NCI-H345 treated with DMSO at 0.1 percent for 48 hours (cell line): ENCODE results near the gene UTP4.

Source experiments
- DNase-seq: peaks from one replicate; lab custom pipeline; 2025; ENCODE audit not compliant: unreplicated experiment; lab: John Stamatoyannopoulos, UW

Gene UTP4

GRCh38 chr16:69169607-69170352 is 37.3 kb downstream of the UTP4 start:
- DNase-seq = no peak

- DNase-seq = no peak
Measured at GRCh38 chr16:69171325-69172084, 39.1 kb downstream of the UTP4 start.

GRCh38 chr16:69176033-69176800 is 43.8 kb downstream of the UTP4 start:
- DNase-seq = no peak

- no peak for DNase-seq
Measured at GRCh38 chr16:69179328-69180010, 47.0 kb downstream of the UTP4 start.

GRCh38 chr16:69180011-69180338 is 47.5 kb downstream of the UTP4 start:
- DNase-seq = no peak

GRCh38 chr16:69182730-69183416 is 50.4 kb downstream of the UTP4 start:
- no peak for DNase-seq

GRCh38 chr16:69186642-69187445 is 54.4 kb downstream of the UTP4 start, which contains the start of gene SNTB2:
TSS of gene SNTB2 (plus strand) at chr16:69187164. CDS start at chr16:69187167, 3 bp downstream.
- DNase-seq = peak; percentile 32

- DNase-seq = no peak
Measured at GRCh38 chr16:69187446-69188235, 55.2 kb downstream of the UTP4 start.

DNA sequence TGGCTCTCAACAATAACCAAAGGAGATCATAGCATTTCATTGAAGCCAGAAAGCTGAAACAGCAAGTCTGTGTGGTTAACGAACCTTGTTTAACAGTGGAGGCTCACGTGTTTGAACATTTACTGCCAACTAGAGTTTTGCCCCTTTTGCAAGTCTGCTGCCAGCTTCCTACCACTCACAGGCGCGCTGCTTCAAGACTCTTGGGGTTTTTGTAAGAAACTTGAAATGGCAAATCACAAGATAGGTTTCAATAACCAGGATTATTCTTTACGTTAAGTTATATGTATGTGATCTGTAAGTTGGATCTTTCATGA is 55.7 kb downstream of the UTP4 start:
- no peak for DNase-seq

DNA sequence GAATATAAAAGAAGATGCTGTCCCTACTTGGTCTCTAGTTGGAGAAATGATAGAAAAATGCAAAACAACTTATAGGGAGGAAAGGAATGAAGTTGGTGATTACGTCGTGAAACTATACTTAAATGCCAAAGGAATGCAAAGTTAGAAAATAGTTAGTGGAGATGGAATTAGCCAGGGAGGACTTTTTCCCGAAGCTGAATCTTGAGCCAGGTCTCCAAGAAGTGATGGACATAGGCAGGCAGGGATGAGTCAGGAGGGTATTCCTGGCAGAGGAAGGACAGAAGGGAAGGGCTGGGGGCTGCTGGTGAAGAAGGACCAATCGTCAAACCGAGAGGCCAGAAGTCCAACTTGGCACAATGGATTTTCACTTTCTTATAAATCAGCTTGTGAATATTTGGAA is 56.3 kb downstream of the UTP4 start:
- no peak for DNase-seq

- no peak for DNase-seq
Measured at GRCh38 chr16:69190046-69190588, 57.7 kb downstream of the UTP4 start.

GRCh38 chr16:69190598-69190997 is 58.1 kb downstream of the UTP4 start:
- no peak for DNase-seq

- DNase-seq = no peak
Measured at GRCh38 chr16:69191136-69191535, 58.7 kb downstream of the UTP4 start.

GRCh38 chr16:69193855-69194254 is 61.4 kb downstream of the UTP4 start:
- DNase-seq = no peak

DNA sequence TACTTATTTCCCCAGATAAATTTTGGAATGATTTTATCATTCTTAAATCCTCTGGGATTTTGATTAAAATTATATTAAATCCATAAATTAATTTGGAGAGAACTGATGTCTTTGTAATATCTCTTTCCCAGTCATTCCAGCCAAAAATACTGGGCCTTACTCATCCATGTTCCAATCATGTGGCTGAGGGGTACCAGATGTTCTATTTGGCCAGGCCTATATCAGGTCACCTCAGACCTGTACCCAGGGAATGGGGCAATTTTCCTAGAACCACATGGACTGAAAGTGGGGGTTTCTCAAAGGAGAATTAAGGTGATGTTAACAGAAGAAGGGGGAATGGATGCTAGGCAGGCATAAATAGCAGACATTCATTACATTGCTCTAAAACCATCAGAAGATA is 62.0 kb downstream of the UTP4 start:
- no peak for DNase-seq

GRCh38 chr16:69195369-69196029 is 63.0 kb downstream of the UTP4 start:
- no peak for DNase-seq

- DNase-seq = no peak
Measured at GRCh38 chr16:69197573-69197972, 65.1 kb downstream of the UTP4 start.

DNA sequence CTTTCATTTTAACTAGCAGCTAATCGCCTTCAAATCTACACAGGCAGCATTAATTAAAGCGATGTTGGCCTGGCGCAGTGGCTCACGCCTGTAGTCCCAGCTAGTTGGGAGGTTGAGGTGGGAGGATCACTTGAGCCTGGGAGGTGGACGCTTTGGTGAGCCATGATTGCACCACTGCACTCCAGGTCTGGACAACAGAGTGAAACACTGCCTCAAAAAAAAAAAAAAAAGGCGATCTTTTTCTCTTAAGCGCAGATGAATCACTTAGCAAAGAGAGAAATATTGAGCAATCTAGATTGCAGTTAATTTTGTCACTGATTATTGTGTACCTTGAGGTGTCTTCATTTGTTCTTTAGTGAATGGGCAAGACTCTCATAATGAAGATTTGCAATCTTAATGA is 66.9 kb downstream of the UTP4 start:
- no peak for DNase-seq
